Breast epithelium (tissue), 4 donors: ENCODE results near the gene KCNG2. TPM values are rescaled to one million over a fixed set of nuclear protein-coding genes. Genes with fewer than 3 reads are reported as not detected.

Experiments
- DNase-seq, 2 donors: peaks; one replicate each; pipeline ENCODE4 v3.0.0-alpha.2; 2019; ENCODE audit warnings: low spot score in 2 of 2
- H3K27ac ChIP-seq, 2 donors: fragments of 200-600 bp; sonication (generic) in 1 of 2; one replicate each; pipeline ENCODE4 v1.5.1; 2016 to 2019; ENCODE audit warnings: mild to moderate bottlenecking in 1 of 2
- H3K27me3 ChIP-seq, 2 donors: fragments of 200-600 bp; sonication (generic) in 1 of 2; one replicate each; pipeline versions ENCODE4 v1.5.1 to v1.6.0; 2017 to 2019; ENCODE audit warnings: control low read depth in 1 of 2, mild to moderate bottlenecking in 1 of 2
- H3K36me3 ChIP-seq: fragments of 200-600 bp; one replicate; pipeline ENCODE4 v1.5.1; 2019
- H3K4me1 ChIP-seq, 2 donors: fragments of 200-600 bp; sonication (generic); one replicate each; pipeline ENCODE4 v1.5.1; 2016 to 2019; ENCODE audit warnings: control low read depth in 1 of 2
- H3K4me3 ChIP-seq, 3 donors: fragments of 200-600 bp; sonication (generic); 1 replicate in 2 of 3; 2 replicates in 1 of 3; pipeline ENCODE4 v1.5.1; 2016 to 2019; ENCODE audit warnings: mild to moderate bottlenecking in 3 of 3, moderate library complexity in 2 of 3
- H3K9me3 ChIP-seq, 2 donors: fragments of 200-600 bp; sonication (generic) in 1 of 2; one replicate each; pipeline ENCODE4 v1.5.1; 2016 to 2019; ENCODE audit warnings: control low read depth in 1 of 2
- CTCF ChIP-seq, 3 donors: fragments of 450-650 bp; IDR thresholded peaks; one replicate each; pipeline ENCODE4 v1.5.1; 2016 to 2017; ENCODE audit warnings: antibody characterized with exemption in 3 of 3, mild to moderate bottlenecking in 3 of 3, moderate library complexity in 3 of 3
- POLR2A ChIP-seq: fragments of 450-650 bp; IDR thresholded peaks from one replicate; pipeline ENCODE4 v1.6.1; 2016; ENCODE audit warnings: antibody characterized with exemption, mild to moderate bottlenecking, moderate library complexity
- POLR2AphosphoS5 ChIP-seq, 3 donors: sonication (generic); formaldehyde crosslinking; IDR thresholded peaks; one replicate each; pipeline ENCODE4 v1.6.1; 2017; ENCODE audit warnings: antibody characterized with exemption in 3 of 3
- intact Hi-C: fragments of 100-400 bp; cut with DNase I; formaldehyde crosslinking; loops from one replicate; pipeline ENCODE4 v1.15.1; 2023; ENCODE audit warnings: low total_unique reads
- total RNA-seq, 3 donors: library from RNA; depleted of rRNA; stranded (reverse); fragments of >200 nt; gene quantifications; one replicate each; pipeline ENCODE4 v1.1.0, GENCODE V29; 2016

The KCNG2 gene
- total RNA-seq, 3 donors from 2014 or later: 0.32 to 1.6 (median 0.66) TPM

- H3K36me3 ChIP-seq: no peaks in the 10 kb centered on the region
- no peaks in the 10 kb centered on the region for H3K9me3 ChIP-seq
- TF ChIP-seq POLR2AphosphoS5 (IDR thresholded peaks at IDR 0.05) (no peak), POLR2A (no peak), CTCF (IDR thresholded peaks at IDR 0.05) (no peak)
- H3K4me1 ChIP-seq: peaks cover 7 to 8% of the 10 kb centered on the region in 2 donors
- H3K27me3 ChIP-seq: peaks cover 17 to 41% of the 10 kb centered on the region in 2 donors
- peak; percentile 10 to 22 for DNase-seq
- H3K27ac ChIP-seq: peak overlapping the region in 1 of 2 donors; percentile 38
- no peak overlapping the region for H3K4me3 ChIP-seq
- intact Hi-C loops: no loop called here
These were observed 2.3 kb upstream of the KCNG2 start for GRCh38 chr18:79795446-79795845.

- Histone ChIP-seq H3K27ac (peak overlapping the region in 1 of 2 donors; percentile 38), H3K4me3 (no peak overlapping the region), H3K27me3 (peaks cover 17 to 43% of the 10 kb centered on the region in 2 donors), H3K4me1 (peaks cover 7 to 8% of the 10 kb centered on the region in 2 donors), H3K9me3 (no peaks in the 10 kb centered on the region), H3K36me3 (no peaks in the 10 kb centered on the region)
- DNase-seq: no peak
- intact Hi-C loops: no loop called here
- TF ChIP-seq POLR2A (no peak), POLR2AphosphoS5 (IDR thresholded peaks at IDR 0.05) (no peak), CTCF (IDR thresholded peaks at IDR 0.05) (no peak)
These were observed 1.7 kb upstream of the KCNG2 start for GRCh38 chr18:79796016-79796415.

GRCh38 chr18:79796531-79797405 is 970 bp upstream of the KCNG2 start:
- Histone ChIP-seq H3K4me1 (peaks cover 7 to 8% of the 10 kb centered on the region in 2 donors), H3K9me3 (no peaks in the 10 kb centered on the region), H3K4me3 (no peak overlapping the region), H3K27ac (no peak overlapping the region), H3K36me3 (no peaks in the 10 kb centered on the region), H3K27me3 (peaks cover 17 to 43% of the 10 kb centered on the region in 2 donors)
- intact Hi-C loops: no loop called here
- no peak for TF ChIP-seq POLR2A
- no peak for TF ChIP-seq CTCF (IDR thresholded peaks at IDR 0.05)
- TF ChIP-seq POLR2AphosphoS5 (IDR thresholded peaks at IDR 0.05): no peak
- peak in 1 of 2 donors; percentile 38 for DNase-seq

- H3K4me3 ChIP-seq: peak overlapping the region; percentile 32 to 71 (median 43)
- TF ChIP-seq POLR2AphosphoS5 (IDR thresholded peaks at IDR 0.05) (no peak), POLR2A (no peak), CTCF (IDR thresholded peaks at IDR 0.05) (no peak)
- peak in 1 of 2 donors; percentile 53 for DNase-seq
- peaks cover 17 to 47% of the 10 kb centered on the region in 2 donors for H3K27me3 ChIP-seq
- H3K27ac ChIP-seq: no peak overlapping the region
- H3K4me1 ChIP-seq: peaks cover 2 to 8% of the 10 kb centered on the region in 2 donors
- H3K9me3 ChIP-seq: no peaks in the 10 kb centered on the region
- no peaks in the 10 kb centered on the region for H3K36me3 ChIP-seq
- intact Hi-C loops: no loop called here
These were observed 734 bp downstream of the KCNG2 start for GRCh38 chr18:79798346-79798998.

- Histone ChIP-seq H3K27me3 (peaks cover 17 to 47% of the 10 kb centered on the region in 2 donors), H3K36me3 (no peaks in the 10 kb centered on the region), H3K27ac (no peak overlapping the region), H3K4me3 (peak overlapping the region; percentile 32 to 71 (median 43)), H3K9me3 (no peaks in the 10 kb centered on the region), H3K4me1 (peaks cover 2 to 8% of the 10 kb centered on the region in 2 donors)
- TF ChIP-seq POLR2AphosphoS5 (IDR thresholded peaks at IDR 0.05) (no peak), CTCF (IDR thresholded peaks at IDR 0.05) (no peak), POLR2A (no peak)
- peak in 1 of 2 donors; percentile 19 for DNase-seq
- intact Hi-C loops: no loop called here
These were observed 1.2 kb downstream of the KCNG2 start for GRCh38 chr18:79798999-79799370.
